GM18517 (cell line): ENCODE measurements around the gene CASP2.

Source experiments
- ATAC-seq: cut with Tn5 transposase; IDR thresholded peaks from one replicate; pipeline ENCODE4 v1.9.1; 2021; ENCODE audit warnings: mild to moderate bottlenecking, moderate library complexity; ENCODE audit not compliant: unreplicated experiment

CASP2 gene

DNA sequence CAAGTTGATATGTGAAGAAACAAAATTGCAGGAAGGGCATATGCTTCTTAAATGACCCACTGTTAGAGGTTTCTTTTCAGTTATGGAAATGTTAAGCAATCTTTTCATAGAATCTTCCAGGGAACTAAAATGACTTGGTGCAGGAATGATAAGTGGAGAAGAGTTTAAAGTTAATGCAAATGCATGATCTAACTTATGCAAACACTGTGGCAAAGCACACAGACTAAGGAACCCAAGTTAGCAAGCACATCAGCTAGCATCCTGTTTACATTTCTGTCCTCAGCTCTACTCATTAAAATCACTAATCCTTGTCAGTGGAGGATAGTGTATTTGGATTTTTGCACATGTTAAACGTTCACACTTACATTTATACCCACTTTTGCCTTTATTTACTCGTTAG is 37.1 kb downstream of the CASP2 start:
- ATAC-seq = peak; percentile 49

DNA sequence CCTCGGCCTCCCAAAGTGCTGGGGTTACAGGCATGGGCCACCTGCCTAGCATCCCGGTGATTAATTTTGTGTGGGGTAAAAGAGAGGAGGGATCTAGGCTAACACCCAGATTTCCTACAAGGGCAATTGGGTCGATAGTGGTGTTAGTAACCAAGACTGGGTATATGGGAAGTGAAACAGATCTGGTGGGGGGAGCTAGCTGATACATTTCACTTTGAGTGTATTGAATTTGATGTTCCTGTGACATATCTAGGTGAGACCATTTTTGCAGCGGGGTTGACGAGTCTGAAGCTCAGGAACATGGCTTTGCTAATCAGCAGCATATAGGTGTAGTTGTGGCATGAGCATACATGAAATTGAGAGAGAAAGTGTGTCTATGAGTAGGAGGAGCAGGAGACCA is 39.8 kb downstream of the CASP2 start:
- ATAC-seq = peak; percentile 79

DNA sequence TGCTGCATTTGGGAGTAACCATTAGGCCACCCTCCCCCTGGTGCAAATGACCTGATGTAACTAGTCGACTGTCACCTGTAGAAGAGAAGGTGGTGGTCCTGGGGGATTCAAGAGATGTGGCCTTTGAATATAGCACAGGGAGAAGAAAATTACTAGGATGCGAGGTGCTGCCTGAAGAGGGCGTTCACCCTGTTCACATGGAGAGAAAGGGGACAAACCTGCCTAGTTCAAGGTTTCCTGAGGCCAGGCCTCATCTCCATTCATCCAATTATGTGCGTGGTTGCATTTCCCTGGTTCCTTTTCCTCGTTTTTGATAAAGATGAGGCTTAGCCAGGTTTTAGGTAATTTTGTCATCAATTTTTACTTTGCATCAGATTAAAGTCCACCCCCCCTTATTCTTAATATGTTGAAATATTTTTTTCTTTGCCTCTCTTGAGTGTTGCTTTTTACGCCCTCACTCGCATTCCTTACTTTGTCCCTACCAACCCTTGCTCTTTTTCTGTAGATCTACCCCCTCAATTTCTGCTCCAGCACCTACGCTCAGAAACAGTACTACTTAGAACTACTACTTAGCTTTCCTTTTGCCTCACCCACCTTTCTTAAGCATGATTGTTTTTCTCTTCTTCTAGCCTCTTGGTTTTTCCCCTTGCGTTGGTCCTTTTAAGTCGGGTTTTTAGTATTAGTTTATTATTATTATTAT is 41.5 kb downstream of the CASP2 start:
- ATAC-seq = no peak

DNA sequence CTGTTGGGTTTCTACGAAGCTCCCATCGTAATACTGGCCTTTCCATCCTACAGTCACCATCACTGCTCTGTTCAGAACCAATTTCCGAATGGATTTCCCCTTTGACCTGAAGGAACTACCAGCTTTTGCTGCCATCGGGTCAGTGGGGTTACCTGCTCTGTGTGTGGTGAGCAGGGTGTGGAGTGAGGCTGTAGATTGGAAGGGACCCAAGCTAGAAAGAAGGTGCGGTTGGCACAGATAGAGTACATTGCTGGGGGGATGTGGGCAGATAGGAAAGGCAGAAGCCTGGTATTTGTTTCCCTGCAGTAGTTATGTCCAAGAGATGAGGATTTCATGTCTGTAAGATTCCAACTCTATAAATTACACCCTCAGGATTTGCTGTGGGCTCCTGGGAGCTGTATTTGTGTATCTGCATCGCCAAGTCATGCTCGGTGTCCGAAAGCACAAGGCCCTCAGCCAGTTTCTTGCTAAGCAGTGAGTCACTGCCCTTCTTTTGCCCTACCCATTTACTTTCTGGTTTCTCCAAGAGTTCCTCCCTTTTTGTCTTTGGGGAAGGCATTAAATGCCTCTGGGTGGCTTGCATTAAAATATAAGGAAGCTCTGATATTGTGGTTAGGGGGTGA is 43.1 kb downstream of the CASP2 start:
- no peak for ATAC-seq

DNA sequence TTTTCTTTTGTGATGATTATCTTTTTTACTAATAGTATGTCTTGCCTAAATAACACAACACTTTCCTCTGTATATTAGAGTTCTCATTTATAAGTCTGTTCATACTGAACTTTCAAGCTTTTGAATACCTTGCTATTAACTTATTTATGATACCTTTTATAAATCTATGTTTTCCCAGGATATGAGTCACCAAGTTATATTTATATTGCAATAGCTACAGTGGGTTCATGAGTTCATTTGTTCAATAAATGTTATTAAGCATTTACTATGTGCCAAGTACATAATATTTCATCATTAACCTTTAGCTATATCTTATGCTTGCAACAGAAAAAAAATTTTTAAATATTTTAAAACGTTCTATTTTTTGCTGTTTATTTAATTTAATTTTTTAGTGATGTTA is 46.1 kb downstream of the CASP2 start:
- no peak for ATAC-seq

DNA sequence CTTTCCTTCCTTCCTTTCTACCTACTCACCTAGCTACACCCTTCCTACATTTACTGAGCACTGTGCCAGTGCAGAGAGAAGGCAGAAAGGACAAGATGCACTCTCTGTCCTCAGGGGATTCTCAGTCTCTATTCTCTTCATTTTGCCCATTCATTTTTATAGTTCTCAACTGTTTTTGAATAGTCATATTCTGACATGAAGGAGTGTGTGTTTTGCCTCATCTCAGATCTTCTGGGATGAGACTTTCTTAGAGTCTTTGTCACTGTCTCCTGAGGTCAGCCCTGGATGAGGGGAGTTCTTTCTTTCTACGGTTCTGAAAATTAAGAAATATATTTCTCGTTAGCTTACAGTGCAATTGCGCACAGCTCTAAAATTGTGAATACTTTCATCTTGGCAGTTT is 49.1 kb downstream of the CASP2 start:
- no peak for ATAC-seq

DNA sequence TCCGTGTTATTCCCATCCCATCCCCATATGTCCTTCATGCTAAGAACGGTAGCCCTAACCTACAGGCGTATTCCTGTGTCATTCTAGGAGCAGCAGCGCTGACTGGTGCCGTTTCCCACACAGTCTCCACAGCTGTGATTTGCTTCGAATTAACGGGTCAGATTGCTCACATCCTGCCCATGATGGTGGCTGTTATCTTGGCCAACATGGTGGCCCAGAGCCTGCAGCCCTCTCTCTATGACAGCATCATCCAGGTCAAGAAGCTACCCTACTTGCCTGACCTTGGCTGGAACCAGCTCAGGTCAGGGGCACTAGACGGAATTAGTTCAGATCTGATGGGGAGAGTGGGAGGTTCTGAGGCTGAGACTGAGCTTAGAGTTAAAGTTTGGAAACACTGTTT is 53.7 kb downstream of the CASP2 start:
- ATAC-seq = no peak

DNA sequence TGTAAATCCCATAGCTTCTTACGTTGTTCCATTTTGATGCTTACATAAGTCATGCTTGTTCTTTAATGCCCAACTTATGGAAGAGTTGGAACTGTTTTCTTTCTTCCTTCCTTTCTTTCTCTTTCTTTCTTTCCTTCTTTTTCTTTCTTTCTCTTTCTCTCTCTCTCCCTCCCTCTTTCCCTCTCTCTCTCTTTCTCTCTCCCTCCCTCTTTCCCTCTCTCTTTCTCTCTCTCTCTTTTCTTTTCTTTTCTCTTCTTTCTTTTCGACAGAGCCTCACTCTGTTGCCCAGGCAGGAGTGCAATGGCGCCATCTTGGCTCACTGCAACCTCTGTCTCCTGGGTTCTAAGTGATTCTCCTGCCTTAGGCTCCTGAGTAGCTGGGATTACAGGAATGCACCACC is 55.4 kb downstream of the CASP2 start:
- ATAC-seq = no peak

DNA sequence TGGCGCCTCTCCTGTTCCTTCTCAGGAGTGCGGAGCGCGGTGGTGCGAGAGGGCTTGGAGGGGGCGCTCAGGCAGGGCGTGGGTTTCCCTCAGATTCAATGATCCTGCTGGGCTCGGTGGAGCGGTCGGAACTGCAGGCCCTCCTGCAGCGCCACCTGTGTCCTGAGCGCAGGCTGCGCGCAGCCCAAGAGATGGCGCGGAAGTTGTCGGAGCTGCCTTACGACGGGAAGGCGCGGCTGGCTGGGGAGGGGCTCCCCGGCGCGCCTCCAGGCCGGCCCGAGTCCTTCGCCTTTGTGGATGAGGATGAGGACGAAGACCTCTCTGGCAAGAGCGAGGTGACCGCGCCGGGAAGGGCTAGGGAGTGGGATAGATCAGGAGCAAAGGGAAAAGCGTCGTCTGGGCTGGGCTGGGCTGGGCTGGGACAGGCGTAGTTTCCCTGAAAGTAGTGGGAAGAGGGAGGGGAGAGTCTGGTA is 57.3 kb downstream of the CASP2 start:
- ATAC-seq = no peak

DNA sequence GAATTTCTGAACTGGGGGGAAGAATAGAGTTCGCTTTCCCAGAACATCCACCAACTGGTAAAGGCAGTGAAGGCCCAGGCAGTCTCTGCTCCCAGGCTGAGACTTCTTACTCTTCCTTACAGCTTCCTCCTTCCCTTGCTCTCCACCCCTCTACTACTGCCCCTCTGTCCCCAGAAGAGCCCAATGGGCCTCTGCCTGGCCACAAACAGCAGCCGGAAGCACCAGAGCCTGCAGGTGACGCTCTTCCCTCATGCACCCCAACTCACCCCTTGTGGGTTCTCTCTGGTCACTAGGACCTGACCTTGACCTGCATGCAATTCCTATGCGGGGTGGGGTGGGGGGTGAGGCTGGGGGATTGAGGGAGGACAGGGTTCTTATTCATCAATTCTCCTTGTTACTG is 57.9 kb downstream of the CASP2 start:
- no peak for ATAC-seq

DNA sequence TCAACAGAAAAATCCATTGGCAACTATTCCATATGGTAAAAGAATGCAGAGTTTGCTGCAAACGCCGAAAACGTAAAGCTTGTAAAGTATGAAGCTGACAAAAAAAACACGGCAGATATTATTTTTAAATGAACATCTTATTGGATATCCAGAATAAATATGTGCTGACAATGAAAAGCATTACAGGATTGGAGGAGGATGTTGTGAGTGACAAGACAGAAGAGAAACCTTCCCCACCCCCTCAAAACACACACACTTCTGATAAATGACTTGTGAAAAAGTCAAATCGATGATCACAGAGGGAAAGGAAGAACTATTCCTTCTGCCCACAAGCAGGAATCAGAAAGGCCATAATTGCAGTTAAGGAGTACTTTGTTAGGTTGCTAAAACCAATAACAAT is 59.8 kb downstream of the CASP2 start:
- no peak for ATAC-seq

DNA sequence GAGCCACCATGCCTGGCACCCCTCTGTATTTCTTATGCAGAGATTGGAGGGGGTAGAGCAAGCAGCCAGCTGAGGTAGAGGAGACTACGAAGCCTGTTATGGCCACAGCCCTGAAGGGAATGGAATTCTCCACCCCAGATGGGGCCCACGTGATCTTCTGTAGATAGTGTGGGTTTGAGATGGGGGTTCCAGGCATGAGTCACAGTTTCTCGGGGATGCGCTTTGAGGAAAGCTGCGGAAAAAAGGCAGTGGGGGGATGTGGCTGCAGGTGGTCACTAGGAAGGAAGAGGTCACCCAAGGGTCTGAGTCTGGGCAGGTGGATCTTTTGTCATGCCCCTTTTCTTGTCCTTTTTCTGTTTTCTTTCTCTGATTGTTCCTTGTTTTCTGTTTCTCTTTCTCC is 62.9 kb downstream of the CASP2 start:
- ATAC-seq = no peak

DNA sequence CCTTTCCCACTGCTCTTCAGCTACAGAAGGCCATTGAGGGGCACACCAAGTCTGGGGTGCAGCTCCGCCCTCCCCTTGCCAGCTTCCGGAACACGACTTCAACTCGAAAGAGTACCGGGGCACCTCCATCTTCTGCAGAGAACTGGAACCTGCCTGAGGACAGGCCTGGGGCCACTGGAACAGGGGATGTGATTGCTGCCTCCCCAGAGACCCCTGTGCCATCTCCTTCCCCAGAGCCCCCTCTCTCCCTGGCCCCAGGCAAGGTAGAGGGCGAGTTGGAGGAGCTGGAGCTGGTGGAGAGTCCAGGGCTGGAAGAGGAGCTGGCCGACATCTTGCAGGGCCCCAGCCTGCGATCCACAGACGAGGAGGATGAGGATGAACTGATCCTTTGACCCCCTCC is 63.4 kb downstream of the CASP2 start:
- no peak for ATAC-seq

DNA sequence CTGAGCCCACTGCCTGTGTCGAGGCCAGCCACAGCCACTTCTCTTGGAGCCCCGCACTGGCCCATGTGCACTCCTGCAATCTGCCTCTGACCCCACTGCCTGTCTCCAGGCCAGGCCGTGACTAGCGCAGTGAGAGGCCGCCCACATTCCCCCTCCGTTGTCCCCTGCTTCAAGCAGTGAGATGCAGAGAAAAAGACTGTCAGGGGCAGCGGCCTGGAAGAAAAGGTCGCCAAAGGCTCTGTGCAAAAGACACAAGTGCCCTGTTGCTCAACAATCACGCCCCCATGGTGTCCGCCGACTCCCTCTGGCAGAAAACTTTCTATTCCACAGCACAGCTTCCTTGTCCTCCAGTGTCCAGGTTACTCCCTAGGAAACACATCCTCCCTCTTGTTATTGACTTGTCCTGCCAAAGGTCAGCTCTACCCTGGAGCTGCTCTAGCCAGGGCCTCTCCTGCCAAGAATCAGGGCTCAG is 64.4 kb downstream of the CASP2 start:
- ATAC-seq = no peak

DNA sequence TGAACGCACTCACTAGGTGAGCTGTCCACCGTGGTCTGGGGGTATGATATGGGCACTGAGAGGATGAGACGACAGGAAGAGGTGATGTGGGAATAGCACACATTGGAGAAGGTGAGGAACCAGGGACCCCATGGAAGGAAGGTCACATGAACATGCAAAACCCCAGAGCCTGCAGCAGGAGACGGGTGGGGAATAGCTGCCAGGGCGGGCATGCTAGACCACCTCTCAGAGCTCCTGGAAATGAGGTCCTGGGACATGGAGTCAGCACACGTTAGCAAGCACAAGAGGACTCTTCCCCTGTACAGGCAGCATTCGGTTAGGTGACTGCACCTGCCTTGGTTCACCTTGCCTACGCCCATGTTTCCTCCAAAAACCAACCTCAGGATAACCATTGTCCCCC is 66.2 kb downstream of the CASP2 start:
- no peak for ATAC-seq

DNA sequence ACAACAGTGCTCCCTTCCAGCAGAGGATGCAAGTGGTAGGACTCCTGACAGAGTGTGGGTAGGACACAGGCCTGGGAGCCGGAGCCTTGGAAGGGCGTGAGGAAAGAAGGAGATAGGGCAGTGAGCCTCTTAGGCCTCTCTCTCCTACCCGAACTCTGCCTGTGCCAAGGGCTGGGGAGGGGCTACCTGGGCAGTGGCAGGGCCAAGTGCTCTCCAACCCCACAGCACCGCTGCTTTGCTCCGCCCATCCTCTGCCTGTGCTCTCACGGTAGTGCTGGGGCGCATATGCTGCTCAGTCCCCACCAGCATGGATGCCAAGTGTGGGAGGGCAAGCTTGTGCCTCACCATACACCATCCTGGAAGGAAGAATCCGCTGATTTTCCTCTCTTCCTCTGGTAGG is 66.8 kb downstream of the CASP2 start:
- no peak for ATAC-seq

DNA sequence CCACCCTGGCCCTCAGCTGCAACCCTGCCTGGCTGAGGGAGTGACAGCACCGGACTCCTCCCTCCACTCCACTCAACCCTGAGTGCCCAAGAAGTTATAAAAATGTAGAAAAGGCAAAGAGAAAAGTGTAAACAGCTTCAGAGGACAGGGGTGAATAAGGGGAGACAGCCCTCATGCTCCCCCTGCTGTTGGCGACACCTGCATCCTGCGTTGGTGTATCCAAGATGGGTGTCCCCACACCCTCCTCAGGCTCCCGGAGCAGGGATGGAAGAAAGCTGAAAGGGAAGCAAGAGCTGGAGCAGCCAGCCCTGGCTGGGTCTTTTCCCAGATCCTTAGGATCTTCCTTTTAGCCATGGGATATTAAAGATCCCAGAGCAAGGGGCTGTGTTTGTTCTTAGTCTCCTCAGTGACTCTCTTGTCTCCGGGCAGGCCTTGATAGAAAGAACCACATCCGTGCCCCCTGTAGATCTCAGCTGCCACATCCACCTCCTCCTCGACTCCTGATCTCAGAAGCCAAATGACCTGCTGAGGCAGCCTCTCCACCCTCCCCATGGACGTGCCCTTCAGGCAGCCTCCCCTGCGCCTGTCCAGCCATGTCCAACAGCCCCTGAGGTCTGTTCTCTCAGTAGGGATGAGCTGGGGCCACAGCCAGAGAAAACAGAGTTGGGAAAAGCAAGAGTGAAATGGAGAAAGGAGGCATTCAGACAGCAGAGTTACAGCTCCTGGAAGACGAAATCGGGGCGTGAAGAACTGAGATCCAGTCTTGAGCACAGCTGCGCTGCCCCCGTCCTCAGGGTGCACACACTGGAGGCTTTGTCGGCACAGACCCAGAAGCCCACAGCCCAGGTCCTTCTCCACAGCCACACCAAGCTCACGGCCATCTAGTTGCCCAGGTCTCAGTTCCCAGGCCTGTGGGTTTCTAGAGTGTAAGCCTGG is 67.6 kb downstream of the CASP2 start:
- ATAC-seq = no peak

DNA sequence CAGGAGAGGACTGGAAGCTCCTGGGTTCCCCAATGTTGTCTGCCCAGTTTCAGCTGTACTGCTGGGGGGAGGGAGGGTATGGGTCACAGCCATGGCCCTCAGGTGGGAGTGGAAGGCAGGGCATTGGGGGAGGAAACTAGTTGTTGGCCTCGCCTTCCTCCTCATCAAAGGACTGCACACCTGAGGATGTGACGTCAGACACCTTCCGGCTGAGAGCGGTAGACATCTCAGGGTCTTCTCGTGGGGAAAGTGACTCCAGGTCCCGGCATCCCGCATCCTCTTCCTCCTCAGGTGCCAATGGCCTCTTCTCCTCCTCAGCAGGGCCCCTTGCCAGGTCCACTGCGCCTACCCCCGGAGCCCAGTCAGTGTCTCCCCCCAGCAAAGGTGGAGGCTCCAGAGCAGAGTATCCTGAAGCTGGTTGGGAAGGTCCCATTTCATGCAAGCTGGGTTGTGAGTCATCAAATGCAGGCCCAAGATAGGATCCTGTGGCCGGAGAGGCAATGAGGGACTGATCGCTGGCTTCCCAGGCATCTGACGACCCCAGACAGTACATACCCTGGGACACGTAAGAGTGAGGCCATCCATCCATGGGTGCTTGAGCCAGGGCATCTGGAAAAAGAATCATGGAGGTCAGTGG is 68.4 kb downstream of the CASP2 start:
- ATAC-seq = no peak
